Measurements from ENCODE around the gene PTPRH.
A peak's percentile ranks its signal among the peaks of the same experiment; 100 is the strongest.
"Not testable (repeated sequence)": the region's sequence is repeated elsewhere in the genome, so short reads cannot be mapped to it uniquely, and the experiment has no call there.

PTPRH gene

DNA sequence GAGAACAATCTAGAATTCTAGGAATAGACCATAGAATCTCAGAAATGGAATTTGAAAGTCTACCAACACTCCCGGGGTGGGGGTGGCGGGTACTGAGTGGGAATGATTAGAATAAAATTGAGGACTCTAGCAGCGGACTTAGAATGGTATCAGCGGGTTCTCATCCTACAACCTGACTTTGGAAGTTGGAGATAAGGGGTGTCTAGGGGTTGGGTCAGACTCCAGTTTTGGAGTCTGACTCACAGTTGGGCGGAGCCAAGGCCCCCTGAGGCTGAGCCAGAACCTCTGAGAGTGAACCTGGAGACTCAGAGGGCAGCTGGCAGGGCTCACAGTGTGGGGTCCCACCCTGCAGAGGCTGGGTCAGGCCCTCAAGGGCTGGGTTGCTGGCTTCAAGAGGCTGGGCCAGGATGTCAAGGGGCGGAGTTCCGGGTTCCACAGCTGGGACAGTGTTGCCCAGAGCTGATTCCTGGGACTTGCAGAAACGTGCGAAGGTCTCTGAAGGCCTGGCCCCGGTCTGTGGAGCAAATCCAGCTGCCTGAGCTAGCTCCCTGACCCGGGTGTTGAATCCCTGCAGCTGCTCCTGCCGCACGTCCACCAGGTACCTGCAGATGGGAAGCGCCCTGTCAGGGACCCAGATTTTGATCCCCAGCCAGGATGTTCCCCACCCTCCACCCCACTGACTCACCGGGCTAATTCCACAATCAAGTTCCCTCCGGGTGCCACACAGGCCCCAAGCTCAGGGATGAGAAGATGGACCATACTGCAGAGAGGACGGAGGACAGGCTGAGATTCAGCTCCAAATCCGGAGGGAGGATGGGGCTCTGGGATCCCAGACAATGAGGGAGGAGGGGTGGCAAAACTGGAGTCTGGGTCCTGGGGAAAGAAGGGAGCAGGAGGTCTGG is 50.2 kb downstream of the PTPRH start:
- no peak for DNase-seq (ENCODE audit: low read depth)

DNA sequence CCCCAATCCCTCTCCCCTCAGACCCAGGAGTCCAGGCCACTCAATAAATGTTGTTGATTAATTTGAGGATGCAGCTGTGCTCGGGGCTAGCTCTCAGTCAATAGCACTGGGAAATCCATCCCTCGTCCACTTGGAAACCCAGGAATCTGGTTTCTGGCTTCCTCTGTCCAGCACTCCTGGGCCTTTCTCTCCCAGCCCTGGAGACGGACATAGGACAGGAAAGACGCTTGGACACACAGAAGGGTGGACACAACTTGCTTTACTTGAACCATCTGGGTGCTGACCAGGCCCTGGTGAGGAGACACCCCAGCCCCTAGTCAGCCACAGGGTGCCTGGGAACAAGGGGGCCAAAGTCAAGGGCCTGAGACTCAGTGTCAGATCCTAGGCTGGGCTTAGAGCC is 50.9 kb downstream of the PTPRH start:
- DNase-seq (ENCODE audit: low read depth), result no peak

DNA sequence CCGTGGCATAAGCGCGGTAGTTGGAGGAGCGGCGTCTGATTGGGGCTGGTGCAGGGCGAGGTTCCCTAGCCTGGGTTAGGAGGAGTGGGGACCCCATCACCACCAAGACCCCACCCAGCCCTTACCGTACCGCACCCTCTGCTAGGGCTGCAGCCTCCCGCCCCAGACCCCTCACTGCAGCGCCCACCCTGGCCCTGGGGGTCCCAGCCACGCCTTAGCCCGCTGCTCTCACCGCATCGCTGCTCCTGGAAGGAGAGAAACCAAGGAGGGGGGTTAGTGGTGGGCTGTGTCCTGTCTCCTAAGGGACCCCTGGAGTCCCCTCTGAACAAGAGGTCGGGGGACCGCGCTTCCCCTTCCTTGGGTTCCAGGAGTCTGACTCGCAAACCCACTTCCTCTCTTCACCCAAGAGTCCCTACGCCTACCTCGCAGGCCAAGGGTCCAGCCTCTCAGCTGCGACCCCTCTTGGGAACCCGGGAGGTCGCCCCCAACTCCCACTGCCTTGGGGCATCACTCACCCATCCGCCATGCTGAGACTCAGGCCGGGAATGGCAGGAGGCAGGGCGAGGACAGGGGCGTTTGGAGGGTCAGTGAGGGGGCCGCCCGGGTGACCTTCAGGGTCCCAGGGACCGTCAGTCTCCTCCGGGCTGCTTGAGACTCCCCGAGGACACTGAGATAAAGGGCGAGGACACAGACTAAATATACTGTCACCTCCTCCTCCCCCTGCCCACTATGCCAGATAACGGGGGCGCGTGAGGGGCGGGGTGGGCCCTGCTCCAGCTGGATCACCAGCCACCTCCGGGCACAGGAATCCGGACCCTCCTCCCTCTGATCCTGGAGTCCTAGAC is 52.0 kb downstream of the PTPRH start, which contains the start of gene TNNI3:
TSS of gene TNNI3 (minus strand) at position 669 of the 845 bp plus-strand sequence. CDS start at position 526, 143 bp downstream.
- no peak for DNase-seq (ENCODE audit: low read depth)

DNA sequence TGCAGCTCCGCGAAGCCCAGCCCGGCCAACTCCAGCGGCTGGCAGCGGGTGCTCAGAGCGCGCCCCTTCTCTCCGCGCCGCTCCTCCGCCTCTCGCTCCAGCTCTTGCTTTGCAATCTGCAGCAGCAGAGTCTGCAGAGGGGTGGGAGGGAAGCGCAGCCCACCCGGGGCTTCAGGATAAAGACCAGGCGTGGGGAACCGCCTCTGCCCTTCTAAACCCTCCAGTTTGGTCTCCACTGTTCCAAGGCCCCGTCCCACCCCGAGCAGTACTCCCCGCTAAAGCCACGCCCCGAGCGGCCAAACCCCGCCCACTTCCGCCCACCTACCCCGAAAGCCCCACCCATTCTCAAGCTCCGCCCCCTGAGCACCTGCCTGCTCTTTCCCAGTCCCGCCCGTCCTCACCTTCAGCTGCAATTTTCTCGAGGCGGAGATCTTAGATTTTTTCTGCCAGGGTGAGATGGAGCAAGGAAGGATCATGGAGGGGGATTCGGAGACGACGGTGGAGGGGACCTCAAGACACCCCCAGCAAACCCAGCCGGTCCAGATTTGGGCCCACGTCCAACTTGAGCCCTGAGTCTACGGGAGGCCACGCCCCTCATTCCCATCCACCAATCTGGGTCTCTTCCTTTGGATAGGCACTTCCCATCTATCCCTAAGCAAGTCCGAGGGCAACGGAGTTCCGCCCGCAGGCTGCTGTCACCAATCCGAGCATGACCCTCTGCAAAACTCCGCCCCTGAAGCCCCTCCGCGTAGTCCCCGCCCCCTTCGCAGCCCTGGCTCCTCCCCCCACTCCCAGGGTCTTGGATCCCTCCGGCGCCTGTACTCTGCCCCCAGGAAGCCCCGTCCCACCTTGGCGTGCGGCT is 52.9 kb downstream of the PTPRH start:
- DNase-seq (ENCODE audit: low read depth), result peak; percentile 30

DNA sequence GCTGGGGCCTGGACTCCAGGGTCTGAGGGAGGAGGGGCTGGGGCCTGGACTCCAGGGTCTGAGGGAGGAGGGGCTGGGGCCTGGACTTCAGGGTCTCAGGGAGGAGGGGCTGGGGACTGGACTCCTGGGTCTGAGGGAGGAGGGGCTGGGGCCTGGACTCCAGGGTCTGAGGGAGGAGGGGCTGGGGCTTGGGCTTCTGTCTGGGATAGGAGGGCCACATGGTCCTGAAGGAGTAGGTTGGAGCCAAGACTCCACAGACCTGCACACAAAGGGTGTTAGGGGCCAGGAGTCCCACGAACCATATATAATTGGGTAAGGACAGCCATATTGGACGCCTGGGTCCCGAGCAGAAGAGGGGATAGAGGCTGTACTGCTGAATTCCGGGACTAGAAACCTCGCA is 53.5 kb downstream of the PTPRH start:
- not testable (repeated sequence) for DNase-seq (ENCODE audit: low read depth)

DNA sequence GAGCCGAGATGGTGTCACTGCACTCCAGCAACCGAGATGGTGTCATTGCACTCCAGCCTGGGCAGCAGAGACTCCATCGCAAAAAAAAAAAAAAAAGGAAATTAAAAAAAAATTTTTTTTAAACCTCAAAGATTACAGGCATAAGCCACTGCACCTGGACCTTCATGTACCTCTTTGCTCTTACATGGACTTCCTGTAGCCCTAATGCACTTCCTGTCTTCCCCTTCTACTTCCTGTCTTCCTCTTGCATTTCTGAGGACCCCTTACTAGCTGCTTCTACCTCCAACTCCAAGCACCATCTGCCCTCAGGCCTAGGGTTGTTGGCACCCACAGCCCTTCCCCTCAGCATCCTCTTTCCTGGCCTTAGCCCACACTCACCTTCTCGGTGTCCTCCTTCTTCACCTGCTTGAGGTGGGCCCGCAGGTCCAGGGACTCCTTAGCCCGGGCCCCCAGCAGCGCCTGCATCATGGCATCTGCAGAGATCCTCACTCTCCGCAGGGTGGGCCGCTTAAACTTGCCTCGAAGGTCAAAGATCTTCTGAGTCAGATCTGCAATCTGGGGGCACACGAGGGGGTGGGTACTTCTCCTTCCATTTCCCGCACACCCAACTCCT is 55.5 kb downstream of the PTPRH start:
- no peak for DNase-seq (ENCODE audit: low read depth)

DNA sequence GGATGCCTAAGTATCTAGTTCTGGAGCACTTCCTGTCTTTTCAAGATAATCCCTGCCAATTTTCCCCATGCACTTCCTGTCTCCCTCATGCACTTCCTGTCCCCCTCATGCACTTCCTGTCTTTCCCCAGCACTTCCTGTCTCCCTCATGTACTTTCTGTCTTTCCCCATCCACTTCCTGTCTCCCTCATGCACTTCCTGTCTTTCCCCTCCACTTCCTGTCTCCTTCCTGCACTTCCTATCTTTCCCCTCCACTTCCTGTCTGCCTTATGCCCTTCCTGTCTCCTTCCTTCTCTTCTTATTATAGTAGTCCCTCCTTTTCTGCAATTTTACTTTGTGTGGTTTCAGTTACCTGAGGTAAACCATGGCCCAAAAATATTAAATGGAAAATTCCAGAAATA is 57.3 kb downstream of the PTPRH start:
- peak; percentile 19 for DNase-seq (ENCODE audit: low read depth)

DNA sequence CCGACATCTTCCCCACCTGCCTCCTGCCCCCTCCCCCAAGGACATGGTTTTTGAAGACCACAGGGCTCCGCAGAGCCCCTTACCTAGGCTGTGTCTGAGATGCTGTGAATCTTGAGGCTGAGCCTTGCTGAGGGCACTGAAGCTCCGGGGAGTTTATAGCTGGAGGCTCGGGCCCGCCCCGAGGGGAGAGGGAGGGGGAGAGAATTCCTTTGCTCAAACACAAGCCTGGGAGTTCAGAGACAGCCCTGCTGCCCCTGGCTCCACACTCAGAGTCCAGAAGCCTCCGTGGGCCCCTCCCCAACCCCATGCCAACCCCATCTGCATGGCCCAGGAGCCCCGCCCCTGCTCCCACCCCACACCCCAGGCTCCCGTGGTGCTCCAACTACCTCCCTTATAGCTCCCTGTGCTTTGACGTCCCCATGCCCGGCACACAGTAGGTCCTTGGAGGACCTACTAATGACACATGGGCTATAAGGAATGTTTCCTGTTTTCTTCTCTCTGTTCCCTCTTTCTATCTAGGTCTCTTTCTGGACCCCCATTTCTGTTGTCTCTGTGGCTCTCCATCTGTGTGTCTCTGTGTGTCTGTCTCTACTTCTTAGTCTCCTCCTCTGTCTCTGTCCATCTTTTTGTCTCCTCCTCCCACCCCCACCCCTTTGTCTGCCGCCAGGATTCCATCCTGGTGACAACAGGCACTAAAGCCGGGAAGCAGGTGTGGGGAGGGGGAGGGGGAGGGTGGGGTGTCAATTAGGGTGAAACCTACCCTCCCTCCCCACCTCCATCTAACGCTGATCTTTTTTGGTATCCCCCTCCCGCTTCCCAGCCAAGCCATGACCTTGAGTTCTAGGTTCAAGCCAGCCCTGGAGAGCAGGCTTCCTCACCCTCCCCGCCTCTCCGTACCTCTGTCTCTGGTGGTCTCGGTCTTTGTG is 60.0 kb downstream of the PTPRH start, which contains the start of gene TNNT1:
TSS of gene TNNT1 (minus strand) at position 129 of the 926 bp plus-strand sequence. CDS start 2,049 bp downstream, outside the sequence.
- DNase-seq (ENCODE audit: low read depth), result no peak

DNA sequence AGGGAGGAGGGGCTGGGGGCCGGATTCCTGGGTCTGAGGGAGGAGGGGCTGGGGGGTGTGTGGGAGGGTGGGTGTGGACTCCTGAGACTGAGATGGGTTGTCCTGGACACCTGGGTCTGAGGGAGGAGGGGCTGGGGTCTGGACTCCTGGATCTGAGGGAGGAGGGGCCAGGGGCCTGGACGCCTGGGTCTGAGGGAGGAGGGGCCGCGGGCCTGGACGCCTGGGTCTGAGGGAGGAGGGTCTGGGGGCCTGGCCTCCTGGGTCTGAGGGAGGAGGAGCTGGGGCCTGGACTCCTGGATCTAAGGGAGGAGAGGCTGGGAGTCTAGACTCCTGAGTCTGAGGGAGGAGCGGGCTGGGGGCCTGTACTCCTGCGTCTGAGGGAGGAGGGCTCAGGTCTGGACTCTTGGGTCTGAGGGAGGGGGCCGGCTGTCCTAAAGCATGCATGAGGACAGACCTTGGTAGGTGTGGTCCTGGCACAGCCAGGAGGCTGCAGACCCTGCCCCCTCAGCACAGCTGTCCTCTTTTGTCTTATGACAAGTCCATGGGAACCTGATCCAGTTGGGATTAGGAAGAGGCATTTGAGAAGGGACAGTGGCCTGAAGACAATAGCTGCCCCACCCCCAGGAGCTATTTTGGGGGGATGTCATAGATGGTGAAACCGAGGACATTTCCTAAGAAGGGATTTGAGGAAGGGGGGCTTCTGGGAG is 61.6 kb downstream of the PTPRH start:
- DNase-seq (ENCODE audit: low read depth), result no peak

DNA sequence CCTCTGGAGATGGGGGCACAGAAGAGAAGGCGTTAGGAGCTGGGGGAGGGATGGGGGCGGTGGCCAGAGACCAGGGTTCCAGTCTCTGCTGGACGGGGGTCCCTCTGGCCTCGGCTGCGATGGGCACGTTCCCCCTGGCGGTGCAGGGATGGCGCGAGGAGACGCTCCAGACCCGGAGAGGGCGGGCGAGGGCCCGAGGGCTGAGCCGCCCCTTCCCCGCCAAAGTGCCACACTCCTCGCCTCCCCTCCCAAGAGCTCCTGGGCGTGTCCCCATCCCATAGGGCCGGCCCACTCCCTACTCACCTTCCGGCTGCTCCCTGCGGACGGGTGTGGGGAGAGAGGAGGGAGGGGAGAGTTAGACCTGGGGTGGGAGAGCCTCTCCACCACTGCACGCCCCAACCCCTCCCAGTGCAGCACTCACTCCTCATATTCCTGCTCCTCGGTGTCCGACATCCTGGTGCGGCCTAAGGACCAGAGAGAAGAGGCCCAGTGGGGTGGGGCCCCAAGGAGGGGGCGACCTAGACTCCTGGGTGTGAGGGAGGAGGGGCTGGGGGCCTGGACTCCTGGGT is 62.5 kb downstream of the PTPRH start:
- no peak for DNase-seq (ENCODE audit: low read depth)

DNA sequence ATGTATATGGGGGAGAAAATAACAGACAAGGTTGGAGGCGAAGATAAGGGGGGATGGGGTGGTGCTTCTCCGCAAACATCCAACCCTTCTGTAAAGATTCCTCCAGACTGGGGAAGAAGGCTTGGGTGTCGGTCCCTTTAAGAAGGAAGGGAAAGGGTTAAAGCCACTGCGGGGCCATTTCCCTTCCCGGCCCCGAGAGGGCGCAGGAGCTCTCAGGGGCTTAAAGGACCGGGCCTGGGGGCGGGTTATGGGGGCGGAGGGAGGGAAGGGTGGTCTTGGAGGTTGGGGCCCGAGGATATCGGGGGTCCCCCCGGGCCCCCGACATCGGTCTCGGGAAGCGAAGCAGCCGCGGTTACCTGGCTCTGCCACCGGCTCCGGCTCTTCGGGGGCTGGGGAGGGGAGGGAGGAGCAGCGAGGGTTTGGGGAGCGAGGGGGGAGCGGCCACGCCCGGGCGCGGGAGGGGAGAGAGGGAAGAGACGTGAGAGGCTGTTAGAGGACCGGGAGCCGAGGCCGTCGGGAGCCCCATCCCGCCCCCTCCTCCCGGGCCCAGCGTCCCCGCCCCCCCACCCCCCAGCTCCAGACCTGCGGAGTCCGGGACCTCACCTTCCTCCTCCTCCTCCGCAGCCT is 63.1 kb downstream of the PTPRH start:
- no peak for DNase-seq (ENCODE audit: low read depth)

DNA sequence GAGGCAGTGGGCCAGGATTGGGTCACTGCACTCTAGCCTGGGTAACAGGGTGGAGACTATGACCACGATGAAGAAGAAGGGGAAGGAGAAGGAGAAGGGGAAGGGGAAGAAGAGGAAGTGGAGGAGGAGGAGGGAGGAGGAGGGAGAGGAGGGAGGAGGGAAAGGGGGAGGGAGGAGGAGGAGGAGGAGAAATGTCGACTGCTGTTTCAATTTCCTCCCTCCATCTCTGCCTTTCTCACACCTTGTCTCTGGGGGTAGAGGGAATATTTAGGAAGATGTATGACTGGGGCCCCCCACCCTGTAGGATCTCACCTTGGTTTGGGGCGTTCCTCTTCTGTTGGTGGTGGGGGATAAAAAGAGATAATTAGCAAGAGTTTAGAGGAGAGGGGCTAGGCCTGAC is 64.1 kb downstream of the PTPRH start:
- no peak for DNase-seq (ENCODE audit: low read depth)

DNA sequence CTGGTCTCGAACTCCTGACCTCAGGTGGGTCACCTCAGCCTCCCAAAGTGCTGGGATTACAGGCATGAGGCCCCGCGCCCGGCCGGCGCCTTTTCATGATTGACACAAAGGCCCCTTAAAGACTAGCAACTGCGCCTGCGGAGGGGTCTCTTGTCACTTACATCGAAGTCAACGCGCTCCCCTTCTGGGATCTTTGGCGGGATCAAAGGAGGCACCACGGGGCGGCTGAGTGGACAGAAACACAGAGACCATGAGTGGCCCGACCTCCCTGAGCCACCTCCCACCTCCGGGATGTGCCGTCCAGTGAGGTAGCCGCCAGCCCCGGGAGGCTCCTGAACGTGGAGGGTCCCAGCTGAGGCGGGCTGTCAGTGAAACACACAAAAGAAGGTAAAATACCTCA is 67.6 kb downstream of the PTPRH start:
- DNase-seq (ENCODE audit: low read depth), result no peak

DNA sequence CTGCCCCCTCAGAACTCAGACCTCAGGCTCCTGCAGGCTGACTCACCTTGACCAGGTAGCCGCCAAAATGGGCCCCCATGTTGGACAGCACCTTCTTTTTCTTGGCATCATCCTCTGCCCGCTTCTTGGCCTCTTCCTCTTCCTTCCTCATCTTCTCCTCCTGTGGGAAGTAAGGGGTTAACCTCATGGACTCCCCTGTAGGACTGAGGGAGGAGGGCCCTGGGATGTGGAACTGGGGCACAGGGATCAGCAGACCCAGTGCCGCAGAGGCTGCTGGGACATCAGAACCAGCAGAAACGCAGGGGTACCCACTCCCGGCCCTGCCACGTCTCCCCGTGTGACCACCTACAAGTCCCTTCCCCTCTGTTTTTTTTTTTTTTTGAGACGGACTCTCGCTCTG is 71.4 kb downstream of the PTPRH start:
- DNase-seq (ENCODE audit: low read depth), result no peak

DNA sequence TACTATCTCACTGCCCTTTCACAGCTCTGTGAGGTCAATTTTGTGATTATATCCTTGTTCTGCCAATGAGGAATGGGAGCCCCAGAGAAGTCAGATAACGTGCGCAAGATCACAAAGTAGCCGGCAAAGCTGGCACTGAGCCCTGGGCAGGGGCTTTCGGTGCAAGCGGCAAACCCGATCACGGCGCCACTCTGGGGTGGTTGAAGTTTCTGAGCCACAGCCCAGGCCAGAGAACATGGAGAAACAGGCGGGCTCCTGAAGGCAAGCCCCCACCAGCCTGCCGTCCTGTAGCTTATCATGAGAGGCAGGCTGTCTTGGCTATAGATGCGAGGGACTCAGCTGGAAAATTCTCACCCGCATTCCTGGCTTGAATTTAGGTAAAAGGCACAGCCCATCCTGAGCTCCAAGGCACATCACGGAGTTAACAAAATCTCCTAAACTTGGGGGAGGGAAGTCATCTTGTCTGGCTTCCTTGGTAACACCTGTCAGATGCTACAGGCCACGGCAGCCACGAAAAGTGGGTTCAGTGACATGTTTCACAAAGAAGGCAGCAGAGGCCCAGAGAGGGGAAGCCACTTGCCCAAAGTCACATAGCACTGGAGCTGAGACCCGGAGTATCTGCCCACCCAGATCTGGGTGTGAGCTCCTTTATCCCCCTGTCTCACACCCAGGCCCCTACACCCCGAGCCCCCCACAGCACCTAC is 72.8 kb downstream of the PTPRH start:
- DNase-seq (ENCODE audit: low read depth), result no peak

DNA sequence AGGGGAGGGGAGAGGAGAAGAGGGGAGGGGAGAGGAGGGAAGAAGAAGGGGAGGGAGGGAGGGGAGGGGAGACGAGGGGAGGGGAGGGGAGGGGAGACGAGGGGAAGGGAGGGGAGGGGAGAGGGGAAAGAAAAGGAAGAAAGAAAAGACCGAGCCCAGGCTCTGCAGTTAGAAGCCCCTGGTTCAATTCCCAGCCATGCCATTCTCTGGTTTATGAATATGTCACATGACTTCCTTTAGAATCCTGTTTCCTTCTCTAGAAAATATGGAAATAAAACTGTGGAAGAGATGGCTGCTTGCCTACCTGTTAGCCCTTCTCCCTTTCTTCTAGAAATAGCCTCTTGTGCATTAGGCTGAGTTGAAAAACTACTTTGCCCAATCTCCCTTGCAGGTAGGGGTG is 74.6 kb downstream of the PTPRH start:
- DNase-seq (ENCODE audit: low read depth), result no peak

DNA sequence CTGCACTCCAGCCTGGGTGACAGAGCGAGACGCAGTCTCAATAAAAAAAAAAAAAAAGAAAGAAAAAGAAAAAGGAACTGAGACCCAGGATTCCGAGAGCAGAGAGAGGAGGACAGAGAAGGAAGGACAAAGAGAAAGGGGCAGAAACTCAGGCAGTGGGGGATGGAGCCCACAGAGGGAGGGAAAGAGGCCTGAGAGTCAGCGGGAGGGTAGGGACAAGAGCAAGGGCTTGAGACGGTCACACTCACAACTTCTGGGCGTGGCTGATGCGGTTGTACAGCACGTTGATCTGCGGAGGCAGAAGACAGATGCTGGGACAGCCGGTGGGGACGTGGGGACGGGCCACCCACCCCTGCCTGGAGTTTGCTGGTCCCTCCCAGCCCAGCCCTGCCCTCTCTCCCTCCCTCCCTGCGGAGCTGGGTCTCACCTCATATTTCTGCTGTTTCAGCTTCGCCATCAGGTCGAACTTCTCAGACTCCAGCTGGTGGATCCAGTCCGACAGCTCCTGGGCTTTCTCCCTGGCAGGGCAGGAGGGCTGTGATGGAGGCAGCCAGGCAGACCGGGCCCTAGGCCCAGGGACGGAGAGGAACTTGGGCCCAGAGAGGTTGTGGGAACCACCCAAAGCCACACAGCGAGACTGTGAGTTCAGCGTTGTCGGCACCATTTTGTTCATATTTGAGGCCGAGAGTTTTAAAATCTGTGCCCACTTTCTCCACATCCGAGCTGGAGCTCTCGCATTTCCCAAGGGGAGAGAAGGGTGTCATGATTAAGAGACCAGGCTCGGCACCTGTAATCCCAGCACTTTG is 75.5 kb downstream of the PTPRH start:
- DNase-seq (ENCODE audit: low read depth), result no peak

Measured in activated T-cell treated with anti-CD3 and anti-CD28 coated beads for 24 hours (primary cell).